BJ (cell line): ENCODE results near the gene CARD14. TPM values are rescaled to one million over a fixed set of nuclear protein-coding genes. Genes with fewer than 3 reads are reported as not detected.

Experiments used
- CTCF ChIA-PET: fragments of 350-600 bp; formaldehyde crosslinking; extraction: SDS; loops from one replicate; lab custom pipeline; 2021; ENCODE audit warnings: antibody characterized with exemption, inconsistent platforms; lab: Yijun Ruan, JAX
- POLR2A ChIA-PET: fragments of 300-600 bp; sonication (Branson Sonifier 250); formaldehyde crosslinking; extraction: SDS; loops from one replicate; lab custom pipeline; 2021; ENCODE audit warnings: antibody characterized with exemption; lab: Charles Lee
- DNase-seq: peaks from one replicate; pipeline ENCODE4 v3.0.0-alpha.2; 2011; ENCODE audit warnings: low read depth
- H3K27me3 ChIP-seq: 2 replicates; pipeline ENCODE4 v1.6.0; 2011; ENCODE audit warnings: low read length; ENCODE audit not compliant: control insufficient read depth, insufficient read depth
- H3K36me3 ChIP-seq: 2 replicates; pipeline ENCODE4 v1.5.1; 2011; ENCODE audit warnings: low read length; ENCODE audit not compliant: control insufficient read depth, insufficient read depth
- H3K4me3 ChIP-seq: 2 replicates; pipeline ENCODE4 v1.5.1; 2011; ENCODE audit warnings: low read depth, mild to moderate bottlenecking, control low read depth, low read length
- polyA plus RNA-seq: library from polyadenylated mRNA; depleted of rRNA; stranded (reverse); fragments of >200 nt; gene quantifications from 2 replicates; pipeline ENCODE4 v1.2.3, GENCODE V29; 2011
- TF ChIP-seq, protein P1 (sequence below): IDR thresholded peaks from 2 replicates; pipeline ENCODE4 v1.5.1; 2011; ENCODE audit warnings: low read depth, mild to moderate bottlenecking, control low read depth, inconsistent platforms, low read length, moderate library complexity; ENCODE audit not compliant: insufficient read depth

Gene CARD14
- polyA plus RNA-seq, 1 experiment: not detected

DNA sequence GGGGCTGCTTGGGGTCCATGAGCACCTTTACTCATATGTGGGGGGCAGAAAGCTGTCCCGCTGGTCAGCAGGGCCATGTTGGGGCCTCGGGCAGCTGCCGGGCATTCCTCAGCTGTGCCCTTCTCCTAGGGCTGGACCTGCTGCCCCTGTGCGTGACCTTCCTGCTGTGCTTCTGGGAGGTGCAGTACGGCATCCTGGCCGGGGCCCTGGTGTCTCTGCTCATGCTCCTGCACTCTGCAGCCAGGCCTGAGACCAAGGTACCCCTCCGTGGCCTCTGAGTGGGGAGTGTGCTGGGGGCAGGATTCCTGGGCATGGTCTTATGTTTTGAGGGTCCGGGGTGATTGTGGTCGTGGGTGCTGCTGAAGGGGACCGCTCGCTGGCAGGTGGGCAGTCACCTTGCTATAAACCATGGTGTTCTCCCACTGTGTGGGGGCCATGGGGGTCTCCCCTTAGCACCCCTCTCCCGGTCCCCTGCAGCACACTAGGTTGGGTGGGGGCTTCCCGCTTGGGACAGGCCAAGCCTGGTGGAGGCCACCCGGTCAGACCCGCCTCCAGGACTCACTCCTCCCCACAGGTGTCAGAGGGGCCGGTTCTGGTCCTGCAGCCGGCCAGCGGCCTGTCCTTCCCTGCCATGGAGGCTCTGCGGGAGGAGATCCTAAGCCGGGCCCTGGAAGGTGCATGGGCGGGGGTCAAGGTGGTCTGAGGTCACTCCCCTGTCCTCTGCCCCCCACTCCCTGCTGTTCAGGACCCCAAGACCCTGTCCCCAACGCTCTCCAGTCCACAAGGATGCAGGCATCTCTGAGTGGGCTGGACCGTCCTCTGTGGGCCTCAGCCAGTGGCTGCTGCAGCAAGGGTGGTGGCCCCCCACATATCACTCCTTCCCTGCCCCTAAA is 78.4 kb downstream of the CARD14 start:
- Histone ChIP-seq H3K27me3 (no peaks in the 10 kb centered on the region), H3K4me3 (no peak overlapping the region), H3K36me3 (peaks cover 16% of the 10 kb centered on the region)
- POLR2A ChIA-PET: no interaction called here
- DNase-seq: no peak
- CTCF ChIA-PET: no interaction called here
- TF ChIP-seq, protein P1, sequence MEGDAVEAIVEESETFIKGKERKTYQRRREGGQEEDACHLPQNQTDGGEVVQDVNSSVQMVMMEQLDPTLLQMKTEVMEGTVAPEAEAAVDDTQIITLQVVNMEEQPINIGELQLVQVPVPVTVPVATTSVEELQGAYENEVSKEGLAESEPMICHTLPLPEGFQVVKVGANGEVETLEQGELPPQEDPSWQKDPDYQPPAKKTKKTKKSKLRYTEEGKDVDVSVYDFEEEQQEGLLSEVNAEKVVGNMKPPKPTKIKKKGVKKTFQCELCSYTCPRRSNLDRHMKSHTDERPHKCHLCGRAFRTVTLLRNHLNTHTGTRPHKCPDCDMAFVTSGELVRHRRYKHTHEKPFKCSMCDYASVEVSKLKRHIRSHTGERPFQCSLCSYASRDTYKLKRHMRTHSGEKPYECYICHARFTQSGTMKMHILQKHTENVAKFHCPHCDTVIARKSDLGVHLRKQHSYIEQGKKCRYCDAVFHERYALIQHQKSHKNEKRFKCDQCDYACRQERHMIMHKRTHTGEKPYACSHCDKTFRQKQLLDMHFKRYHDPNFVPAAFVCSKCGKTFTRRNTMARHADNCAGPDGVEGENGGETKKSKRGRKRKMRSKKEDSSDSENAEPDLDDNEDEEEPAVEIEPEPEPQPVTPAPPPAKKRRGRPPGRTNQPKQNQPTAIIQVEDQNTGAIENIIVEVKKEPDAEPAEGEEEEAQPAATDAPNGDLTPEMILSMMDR: no peak

DNA sequence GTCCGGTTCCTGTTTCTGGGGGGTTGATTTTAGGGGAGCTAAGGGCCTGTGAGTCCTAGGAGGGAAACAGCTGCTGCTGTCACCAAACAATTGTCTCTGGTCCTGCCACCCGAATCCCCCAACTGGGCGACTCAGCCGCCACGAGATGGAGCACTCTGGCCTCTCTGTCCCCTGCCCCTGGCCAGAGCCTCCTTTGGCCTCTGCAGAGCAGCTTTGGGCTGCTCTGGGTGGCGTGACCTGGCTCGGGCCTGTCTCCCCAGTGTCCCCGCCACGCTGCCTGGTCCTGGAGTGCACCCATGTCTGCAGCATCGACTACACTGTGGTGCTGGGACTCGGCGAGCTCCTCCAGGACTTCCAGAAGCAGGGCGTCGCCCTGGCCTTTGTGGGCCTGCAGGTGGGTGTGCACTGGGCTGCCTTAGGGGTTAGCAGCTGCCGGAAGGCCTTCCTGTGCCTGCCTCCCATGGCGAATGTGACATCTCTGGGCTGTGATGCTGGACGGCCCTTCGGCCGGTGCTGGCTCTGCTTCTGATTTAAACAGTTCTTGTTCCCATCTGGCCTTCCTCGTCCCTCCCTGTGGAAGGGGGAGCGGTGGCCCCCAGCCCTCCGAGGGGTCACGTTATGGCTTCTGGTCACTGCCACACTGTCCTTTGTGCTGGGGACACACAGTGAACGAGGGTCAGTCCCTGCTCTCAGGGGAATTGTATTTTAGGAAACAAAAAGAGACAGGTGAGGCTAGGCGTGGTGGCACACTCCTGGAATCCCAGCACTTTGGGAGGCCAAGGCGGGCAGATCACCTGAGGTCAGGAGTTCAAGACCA is 79.3 kb downstream of the CARD14 start:
- Histone ChIP-seq H3K36me3 (peaks cover 17% of the 10 kb centered on the region), H3K27me3 (no peaks in the 10 kb centered on the region), H3K4me3 (no peak overlapping the region)
- no peak for DNase-seq
- TF ChIP-seq, protein P1: no peak
- ChIA-PET POLR2A (no interaction called here), CTCF (no interaction called here)

DNA sequence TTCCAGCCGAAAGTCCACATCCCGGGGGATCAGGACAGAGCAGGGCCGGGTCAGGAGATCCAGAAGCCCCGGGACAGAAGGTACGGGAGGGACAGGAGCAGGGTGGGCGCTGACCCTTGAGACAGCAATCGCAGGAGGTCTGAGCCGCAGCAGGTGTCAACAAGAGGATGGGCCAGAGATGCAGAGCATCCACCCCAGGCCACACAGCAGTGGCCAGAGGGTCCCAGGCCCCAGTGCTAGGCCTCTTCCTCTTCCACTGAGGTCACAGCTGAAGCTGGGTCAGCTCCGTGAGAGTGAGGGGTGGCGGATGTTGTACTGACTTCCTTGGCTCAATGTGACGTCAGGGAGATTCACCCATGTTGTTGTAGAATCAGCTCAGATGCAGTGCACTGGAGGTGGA is 82.1 kb downstream of the CARD14 start:
- no peak overlapping the region for H3K4me3 ChIP-seq
- H3K36me3 ChIP-seq: peaks cover 14% of the 10 kb centered on the region
- ChIA-PET POLR2A (no interaction called here), CTCF (interaction anchor here (0.9 kb wide), 1 partner anchor 60 kb away, joined by 3 read pairs; no protein-coding TSS in a partner anchor)
- no peak for DNase-seq
- TF ChIP-seq, protein P1: no peak
- H3K27me3 ChIP-seq: no peaks in the 10 kb centered on the region

DNA sequence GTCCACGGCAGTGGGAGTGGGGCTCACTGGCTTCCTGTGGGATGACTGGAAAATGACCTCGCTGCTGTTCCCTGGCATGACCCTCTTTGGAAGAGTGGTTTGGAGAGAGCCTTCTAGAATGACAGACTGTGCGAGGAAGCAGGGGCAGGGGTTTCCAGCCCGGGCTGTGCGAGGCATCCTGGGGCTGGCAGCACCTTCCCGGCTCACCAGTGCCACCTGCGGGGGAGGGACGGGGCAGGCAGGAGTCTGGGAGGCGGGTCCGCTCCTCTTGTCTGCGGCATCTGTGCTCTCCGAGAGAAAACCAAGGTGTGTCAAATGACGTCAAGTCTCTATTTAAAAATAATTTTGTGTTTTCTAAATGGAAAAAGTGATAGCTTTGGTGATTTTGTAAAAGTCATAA is 83.0 kb downstream of the CARD14 start:
- CTCF ChIA-PET: interaction anchor here (0.9 to 1.1 kb wide), 2 partner anchors 27 to 56 kb away, joined by 3 to 5 read pairs; no protein-coding TSS in a partner anchor

More for the DNA sequence above, 83.0 kb downstream of the CARD14 start:
- Histone ChIP-seq H3K36me3 (peaks cover 13% of the 10 kb centered on the region), H3K4me3 (no peak overlapping the region), H3K27me3 (no peaks in the 10 kb centered on the region)
- DNase-seq: no peak
- POLR2A ChIA-PET: no interaction called here
- TF ChIP-seq, protein P1: peak; percentile 43
